Measurements from ENCODE around the gene POLR1D. TPM values are rescaled to one million over a fixed set of nuclear protein-coding genes. Genes with fewer than 3 reads are reported as not detected.

The POLR1D gene
- total RNA-seq, result 81.1 TPM
- long read RNA-seq, transcript POLR1D-203 (3 exons, 2,036 nt), result major isoform, 35 of 106 reads
- long read RNA-seq, transcript POLR1D-201 (2 exons, 1,166 nt), result minor isoform, 26 of 106 reads
- long read RNA-seq, partial matches to known transcripts, result 0 of 106 reads
- long read RNA-seq, other reads (novel, unspliced or antisense), result 42 of 106 reads

GRCh38 chr13:27621366-27622101 is at the start of gene POLR1D:
Gene POLR1D (plus strand): TSS chr13:27621892. CDS start chr13:27621984, 92 bp downstream.
- ATAC-seq (ENCODE audit: poor library complexity), result peak; percentile 89
- peak; percentile 87 for DNase-seq
- intact Hi-C loops (cut with DNase I), result loop anchor here (10.0 kb wide), 1 partner anchor 197 kb away; the partner anchor contains the start of gene GTF3A

DNA sequence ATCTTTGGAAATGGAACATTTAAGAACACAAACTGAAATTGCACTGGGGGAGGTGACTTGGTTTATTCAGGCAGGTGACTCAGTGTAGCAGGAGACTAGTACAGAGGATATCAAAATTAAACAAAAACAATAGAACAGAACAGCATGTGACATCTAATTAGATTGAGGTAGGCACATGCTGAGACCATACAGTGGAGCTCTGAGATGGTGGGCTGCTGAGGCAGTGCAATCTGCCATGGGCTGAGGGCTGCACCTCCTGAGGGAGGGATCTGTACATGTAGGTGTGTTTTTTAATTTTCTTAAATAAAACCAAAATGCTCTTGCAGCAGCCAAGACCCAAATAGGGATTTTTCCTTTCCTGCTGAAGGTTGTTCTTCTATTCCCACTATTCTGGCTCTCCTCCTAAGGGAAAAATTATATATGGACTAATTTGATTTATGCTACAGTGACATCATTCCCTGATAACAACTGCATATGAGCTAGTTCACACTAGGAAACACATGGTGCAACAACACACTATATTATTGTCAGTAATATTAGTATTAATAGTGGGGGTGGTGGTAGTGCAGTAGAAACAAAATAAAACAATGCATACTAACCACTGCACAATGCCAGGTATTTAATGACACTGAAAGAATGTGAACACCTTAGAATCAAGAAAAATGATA is 49.3 kb upstream of the POLR1D start:
- DNase-seq (no peak), ATAC-seq (ENCODE audit: poor library complexity) (no peak)
- intact Hi-C loops (cut with DNase I), result no loop called here

- no peak for ATAC-seq (ENCODE audit: poor library complexity)
- no peak for DNase-seq
- intact Hi-C loops (cut with DNase I), result no loop called here
Observed at GRCh38 chr13:27573265-27573664, 48.4 kb upstream of the POLR1D start.

GRCh38 chr13:27574661-27575060 is 47.0 kb upstream of the POLR1D start:
- ATAC-seq (ENCODE audit: poor library complexity) (no peak), DNase-seq (no peak)
- intact Hi-C loops (cut with DNase I), result no loop called here

- intact Hi-C loops (cut with DNase I), result no loop called here
- no peak for DNase-seq
- no peak for ATAC-seq (ENCODE audit: poor library complexity)
Observed at GRCh38 chr13:27578121-27579030, 43.3 kb upstream of the POLR1D start.

DNA sequence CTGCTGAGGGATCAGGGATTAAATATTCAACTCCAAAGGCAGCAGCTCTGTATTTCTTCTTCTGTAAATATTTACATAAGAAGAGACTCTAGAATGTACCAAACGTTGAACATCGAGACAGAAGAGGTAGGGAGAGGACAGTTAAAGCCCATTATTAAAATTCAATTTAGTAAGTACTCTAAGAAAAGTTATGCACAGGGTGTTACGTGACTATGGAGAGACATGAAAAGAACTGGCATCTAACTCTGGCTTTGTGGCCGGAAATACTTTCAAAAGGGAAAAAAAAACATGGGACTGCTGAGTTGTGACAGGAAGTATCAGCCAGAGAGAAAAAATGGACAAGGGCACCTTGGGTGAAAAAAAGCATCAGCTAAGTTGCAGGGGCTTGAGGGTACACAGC is 38.0 kb upstream of the POLR1D start:
- DNase-seq (no peak), ATAC-seq (ENCODE audit: poor library complexity) (peak; percentile 49)
- intact Hi-C loops (cut with DNase I), result no loop called here

- intact Hi-C loops (cut with DNase I), result no loop called here
- ATAC-seq (ENCODE audit: poor library complexity) (no peak), DNase-seq (no peak)
Observed at GRCh38 chr13:27587095-27587746, 34.5 kb upstream of the POLR1D start.

DNA sequence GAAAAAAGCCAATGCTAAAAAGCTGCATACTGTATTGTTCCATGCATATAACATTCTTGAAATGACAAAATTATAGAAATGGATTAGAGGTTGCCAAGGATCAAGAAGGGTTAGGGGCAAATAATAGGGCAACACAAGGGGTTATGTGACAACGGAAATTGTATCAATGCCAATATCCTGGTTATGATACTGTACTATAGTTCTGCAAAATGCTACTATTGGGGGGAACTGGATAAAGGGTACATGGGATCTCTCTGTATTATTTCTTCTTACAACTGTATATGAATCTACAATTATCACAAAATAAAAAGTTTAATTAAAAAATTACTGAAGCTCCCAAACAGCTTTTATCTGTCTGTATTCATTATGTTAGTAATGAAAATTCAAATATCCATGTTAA is 33.3 kb upstream of the POLR1D start:
- DNase-seq (no peak), ATAC-seq (ENCODE audit: poor library complexity) (no peak)
- intact Hi-C loops (cut with DNase I), result no loop called here

DNA sequence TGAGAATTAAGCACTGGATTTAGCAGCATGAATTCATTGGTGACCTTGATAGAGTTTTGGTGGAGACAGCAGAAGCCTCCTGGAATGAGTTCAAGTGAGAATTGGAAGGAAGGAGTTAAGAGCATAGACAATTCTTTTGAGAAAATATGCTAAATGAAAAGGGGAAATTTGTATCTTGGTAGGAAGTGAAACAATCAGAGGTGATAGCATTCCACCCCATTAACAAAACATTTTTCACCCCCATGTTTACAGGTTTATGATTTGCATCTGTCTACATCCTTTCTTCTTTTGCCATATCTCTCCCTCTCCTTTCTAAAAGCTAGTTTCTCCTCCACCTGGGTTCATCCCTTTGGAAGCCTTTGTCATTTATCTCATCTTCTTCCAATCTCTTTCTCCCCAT is 28.8 kb upstream of the POLR1D start:
- DNase-seq (no peak), ATAC-seq (ENCODE audit: poor library complexity) (no peak)
- intact Hi-C loops (cut with DNase I), result no loop called here

- no peak for DNase-seq
- ATAC-seq (ENCODE audit: poor library complexity), result no peak
- intact Hi-C loops (cut with DNase I), result no loop called here
Observed at GRCh38 chr13:27593267-27593666, 28.4 kb upstream of the POLR1D start.

GRCh38 chr13:27595055-27595811 is 26.5 kb upstream of the POLR1D start:
- no peak for ATAC-seq (ENCODE audit: poor library complexity)
- intact Hi-C loops (cut with DNase I), result no loop called here
- DNase-seq, result no peak

- no peak for DNase-seq
- intact Hi-C loops (cut with DNase I), result no loop called here
Observed at GRCh38 chr13:27599096-27599495, 22.6 kb upstream of the POLR1D start.

DNA sequence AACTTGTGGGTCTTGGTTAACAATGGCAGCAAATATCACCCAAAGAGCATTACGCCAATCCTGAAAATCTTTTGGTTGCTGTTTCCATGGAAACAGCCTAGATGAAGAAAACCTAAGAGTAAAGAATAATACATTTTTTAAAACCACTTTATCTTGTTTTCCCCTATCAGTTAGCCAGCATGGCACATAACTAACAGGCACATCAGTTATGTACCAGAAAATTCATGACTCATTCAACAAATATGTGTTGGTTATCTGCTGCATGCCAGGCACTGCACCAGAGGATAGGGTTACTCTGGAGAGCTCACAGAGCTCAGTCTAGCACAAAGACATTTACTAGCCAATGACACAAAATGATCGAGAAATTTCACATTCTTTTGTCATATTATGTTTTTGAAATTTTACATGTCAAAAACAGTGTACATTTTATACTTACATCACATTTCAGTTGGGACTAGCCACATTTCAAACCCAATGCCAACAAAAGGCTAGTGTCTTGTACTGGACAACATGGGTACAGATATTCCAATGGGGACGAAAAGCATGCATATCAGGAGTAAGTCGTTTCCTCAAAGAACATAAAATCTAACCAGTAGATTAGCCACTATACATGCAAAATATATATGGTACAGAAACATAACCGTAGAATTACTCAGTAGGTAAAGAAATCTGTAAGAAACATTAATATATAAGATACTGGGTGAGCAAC is 21.7 kb upstream of the POLR1D start:
- peak; percentile 88 for ATAC-seq (ENCODE audit: poor library complexity)
- no peak for DNase-seq
- intact Hi-C loops (cut with DNase I), result no loop called here

More at GRCh38 chr13:27599096-27599495, 22.6 kb upstream of the POLR1D start:
- no peak for ATAC-seq (ENCODE audit: poor library complexity)

DNA sequence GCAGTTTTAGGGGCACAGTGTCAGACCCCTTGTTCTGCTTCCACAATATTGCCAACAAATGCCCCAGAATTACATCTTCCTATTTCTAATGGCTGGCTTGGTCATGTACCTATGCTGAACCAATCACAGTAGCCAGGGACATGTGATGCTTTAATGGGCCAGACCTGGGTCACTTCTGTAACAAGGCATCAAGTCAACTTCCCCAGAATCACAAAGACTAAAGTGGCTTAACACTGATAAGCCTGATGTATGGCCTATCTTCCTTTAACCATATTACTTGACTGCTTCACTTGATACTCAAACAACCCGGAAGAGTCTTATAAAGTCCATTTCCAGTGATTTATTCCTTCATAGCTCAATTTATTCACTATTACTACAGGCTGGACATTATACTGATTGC is 21.0 kb upstream of the POLR1D start:
- intact Hi-C loops (cut with DNase I), result no loop called here
- no peak for DNase-seq
- ATAC-seq (ENCODE audit: poor library complexity), result no peak

- no peak for DNase-seq
- no peak for ATAC-seq (ENCODE audit: poor library complexity)
- intact Hi-C loops (cut with DNase I), result no loop called here
Observed at GRCh38 chr13:27601208-27601607, 20.5 kb upstream of the POLR1D start.

DNA sequence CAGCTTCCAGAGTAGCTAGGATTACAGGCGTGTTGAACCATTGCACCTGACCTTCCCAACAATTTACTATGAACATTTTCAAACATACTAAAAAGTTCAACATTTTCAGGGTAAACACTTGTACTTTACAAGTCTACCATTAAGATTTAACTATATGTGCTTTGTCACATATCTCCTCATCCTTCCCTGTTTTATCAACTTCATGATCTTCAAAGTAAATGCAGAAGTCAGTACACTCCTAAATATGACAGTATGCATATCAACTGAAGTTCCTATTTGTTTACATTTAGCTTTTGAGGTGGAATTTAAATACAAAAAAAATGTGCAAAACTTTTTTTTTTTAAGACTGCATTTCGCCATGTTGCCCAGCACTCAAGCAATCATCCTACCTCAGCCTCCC is 19.9 kb upstream of the POLR1D start:
- intact Hi-C loops (cut with DNase I), result no loop called here
- no peak for ATAC-seq (ENCODE audit: poor library complexity)
- DNase-seq, result no peak

DNA sequence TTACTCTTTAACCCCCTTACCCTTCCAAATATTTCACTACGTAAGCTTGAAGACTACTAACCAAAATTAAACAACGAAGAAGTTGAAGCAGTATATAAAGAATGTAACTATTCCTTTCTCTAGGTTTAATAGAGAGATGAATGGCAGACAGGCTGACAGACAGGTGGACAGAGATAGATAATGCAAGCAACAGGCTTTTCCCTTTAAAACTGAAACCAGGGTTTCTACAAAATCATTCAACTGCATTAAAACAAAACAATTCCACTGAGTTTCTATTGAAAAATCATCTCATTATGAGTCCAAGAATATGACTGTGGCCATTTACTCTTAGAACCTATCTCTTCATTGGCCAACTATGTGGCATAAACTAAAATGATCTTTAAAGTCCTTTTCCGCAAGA is 16.6 kb upstream of the POLR1D start:
- ATAC-seq (ENCODE audit: poor library complexity) (no peak), DNase-seq (no peak)
- intact Hi-C loops (cut with DNase I), result no loop called here
